ENCODE results near the gene FOXL2NB. TPM values are rescaled to one million over a fixed set of nuclear protein-coding genes. Genes with fewer than 3 reads are reported as not detected.

FOXL2NB gene
- total and polyA plus RNA-seq, 10 of the 15 experiments (the other 5 are each of a cell fraction or from before 2014, with no cell fraction given), result not detected

DNA sequence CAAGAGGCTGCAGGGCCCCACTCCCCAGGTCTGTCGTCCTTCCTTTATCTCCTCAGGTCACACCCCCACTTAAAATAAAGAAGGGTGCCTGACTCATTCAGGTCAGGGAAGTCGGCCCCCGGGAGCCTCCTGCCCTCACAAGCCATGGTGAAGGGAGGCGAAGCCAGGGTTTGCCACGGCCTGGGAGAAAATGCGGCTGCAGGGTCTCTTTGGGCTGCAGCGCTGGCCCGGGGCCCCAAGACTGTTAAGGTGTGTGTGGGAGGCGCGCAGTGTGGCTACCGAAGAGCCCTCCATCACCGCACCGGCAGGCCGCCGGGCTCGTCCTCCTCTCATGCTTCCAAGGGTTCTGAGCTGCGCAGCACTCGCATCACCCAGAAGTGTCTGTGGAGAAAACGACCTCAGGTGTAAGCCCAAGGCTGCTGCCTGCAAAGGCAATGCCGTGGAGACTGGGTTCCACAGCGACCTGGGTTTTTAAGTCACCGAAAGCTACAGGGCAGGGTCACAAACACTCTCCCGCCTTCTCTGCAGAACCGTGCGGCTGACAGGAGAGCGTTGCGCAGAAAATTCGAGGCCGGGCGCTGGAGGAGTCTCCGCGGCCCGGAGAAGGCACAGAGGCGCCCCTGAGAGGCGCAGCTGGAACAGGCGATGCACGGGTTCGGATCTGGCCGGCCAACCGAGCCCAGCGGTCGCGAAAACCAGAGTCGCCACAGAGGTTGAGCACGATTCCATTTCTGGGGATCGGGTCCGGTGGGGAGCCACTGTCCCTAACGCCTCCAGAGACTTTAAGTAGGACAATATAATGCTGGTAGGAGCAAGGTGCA is 8.8 kb upstream of the FOXL2NB start:
- Histone ChIP-seq H3K27ac (ENCODE audit: control insufficient read depth, insufficient read depth) (no peak overlapping the region), H3K4me3 (no peak overlapping the region), H3K9me3 (replicated peaks; ENCODE audit: control insufficient read depth, insufficient read depth, low read length) (no peaks in the 10 kb centered on the region; the same call in 2 of the 3 replicates), H3K36me3 (ENCODE audit: control insufficient read depth in 2 of 2, insufficient read depth in 2 of 2, low read length in 1 of 2) (no peaks in the 10 kb centered on the region), H3K4me1 (ENCODE audit: control insufficient read depth, insufficient read depth, low read length) (no peaks in the 10 kb centered on the region), H2AFZ (ENCODE audit: control insufficient read depth, low read depth, low read length) (no peak overlapping the region), H3K79me2 (ENCODE audit: control insufficient read depth, insufficient read depth, low read length) (no peaks in the 10 kb centered on the region), H3K27me3 (replicated peaks in 1 of 2; ENCODE audit: control insufficient read depth in 2 of 2, insufficient read depth in 2 of 2, low read length in 1 of 2) (peaks cover 29 to 53% of the 10 kb centered on the region in 2 experiments), H3K4me2 (ENCODE audit: control insufficient read depth, insufficient read depth) (no peak overlapping the region), H3K9ac (ENCODE audit: control insufficient read depth, insufficient read depth, low read length) (no peak overlapping the region), H4K20me1 (ENCODE audit: control insufficient read depth, insufficient read depth) (no peaks in the 10 kb centered on the region)
- ATAC-seq, result no peak
- ChIA-PET POLR2A (no interaction called here), CTCF (no interaction called here), RAD21 (ENCODE audit: unreplicated experiment) (no interaction called here), SMC1A (ENCODE audit: uncharacterized antibody, unreplicated experiment) (no interaction called here)
- no TSS peak for BruUV-seq (replicated peaks)
- in situ Hi-C loops (cut with MboI) (loop anchor here (5.0 to 25.0 kb wide), 3 partner anchors 377 to 1176 kb away; partner anchors contain the start of gene SOX14), intact Hi-C loops (cut with micrococcal nuclease; ENCODE audit: unreplicated experiment) (no loop called here)
- no peak for FAIRE-seq
- no peak for DNase-seq (ENCODE audit: low read depth, low spot score)
- WGBS (ENCODE audit: insufficient coverage, insufficient replicate concordance, low lambda C conversion rate, missing lambda C conversion rate), result 30% methylated on average over 47 of the region's 48 CpGs
- TF ChIP-seq SUZ12 (IDR thresholded peaks at IDR 0.05; ENCODE audit: unreplicated experiment) (peak; percentile 77), EGR1 (IDR thresholded peaks at IDR 0.05; ENCODE audit: borderline replicate concordance in 1 of 2, low read depth in 2 of 2, low read length in 2 of 2) (no peak), EZH2 (IDR thresholded peaks at IDR 0.05; ENCODE audit: borderline replicate concordance, control insufficient read depth, low read depth, low read length) (peak; percentile 26; the same call in 1 of the 2 replicates)

DNA sequence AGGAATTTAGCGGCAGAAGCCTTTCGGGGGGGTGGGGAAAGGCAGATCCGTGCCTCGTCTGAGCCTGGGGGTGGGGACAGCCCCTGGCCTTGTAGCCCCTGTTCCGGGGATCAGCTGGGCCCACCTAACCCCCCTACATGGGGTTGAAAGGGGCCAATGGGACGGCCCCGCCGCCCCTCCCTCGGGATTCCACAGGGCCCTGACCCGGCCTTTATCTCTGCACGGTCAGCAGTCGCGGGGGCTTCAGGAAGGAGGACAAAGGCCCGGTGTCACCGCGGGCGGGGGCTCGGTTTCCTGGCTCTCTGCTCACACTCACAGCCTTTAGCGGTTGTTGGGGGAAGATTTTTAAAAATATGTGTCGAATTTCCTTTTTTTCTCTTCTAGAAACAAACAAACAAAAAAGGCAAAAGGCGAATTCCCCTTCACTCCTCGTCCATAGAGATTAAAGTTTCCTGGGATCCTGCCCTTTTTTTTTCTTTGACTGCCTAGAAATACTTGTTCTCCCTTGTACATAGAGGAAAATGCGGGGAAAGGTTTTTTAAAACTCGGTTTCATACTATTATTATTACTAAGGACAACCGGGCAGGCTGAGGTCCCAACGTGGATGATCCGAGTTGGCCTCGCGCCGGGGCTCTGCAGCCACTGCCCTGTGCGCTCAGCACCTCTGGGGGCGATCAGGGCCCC is 8.0 kb upstream of the FOXL2NB start:
- Histone ChIP-seq H3K27me3 (replicated peaks in 1 of 2; ENCODE audit: control insufficient read depth in 2 of 2, insufficient read depth in 2 of 2, low read length in 1 of 2) (peaks cover 30 to 54% of the 10 kb centered on the region in 2 experiments), H3K9ac (ENCODE audit: control insufficient read depth, insufficient read depth, low read length) (no peak overlapping the region), H4K20me1 (ENCODE audit: control insufficient read depth, insufficient read depth) (no peaks in the 10 kb centered on the region), H3K4me3 (no peak overlapping the region), H3K9me3 (replicated peaks; ENCODE audit: control insufficient read depth, insufficient read depth, low read length) (no peaks in the 10 kb centered on the region; the same call in 2 of the 3 replicates), H3K27ac (ENCODE audit: control insufficient read depth, insufficient read depth) (no peak overlapping the region), H3K79me2 (ENCODE audit: control insufficient read depth, insufficient read depth, low read length) (no peaks in the 10 kb centered on the region), H2AFZ (ENCODE audit: control insufficient read depth, low read depth, low read length) (no peak overlapping the region), H3K36me3 (ENCODE audit: control insufficient read depth in 2 of 2, insufficient read depth in 2 of 2, low read length in 1 of 2) (no peaks in the 10 kb centered on the region), H3K4me1 (ENCODE audit: control insufficient read depth, insufficient read depth, low read length) (no peaks in the 10 kb centered on the region), H3K4me2 (ENCODE audit: control insufficient read depth, insufficient read depth) (no peak overlapping the region)
- DNase-seq (ENCODE audit: low read depth, low spot score) (no peak), FAIRE-seq (no peak), ATAC-seq (no peak)
- ChIA-PET SMC1A (ENCODE audit: uncharacterized antibody, unreplicated experiment) (no interaction called here), POLR2A (no interaction called here), RAD21 (ENCODE audit: unreplicated experiment) (no interaction called here), CTCF (interaction anchor here (0.8 kb wide), 1 partner anchor 23 kb away, joined by 3 read pairs; no protein-coding TSS in a partner anchor)
- in situ Hi-C loops (cut with MboI) (loop anchor here (5.0 to 25.0 kb wide), 3 partner anchors 376 to 1177 kb away; partner anchors contain the start of gene SOX14), intact Hi-C loops (cut with micrococcal nuclease; ENCODE audit: unreplicated experiment) (no loop called here)
- 16% methylated on average over 31 of the region's 32 CpGs for WGBS (ENCODE audit: insufficient coverage, insufficient replicate concordance, low lambda C conversion rate, missing lambda C conversion rate)
- no TSS peak for BruUV-seq (replicated peaks)
- TF ChIP-seq RB1 (IDR thresholded peaks at IDR 0.05; ENCODE audit: borderline replicate concordance), result no peak
- no peak for TF ChIP-seq POU2F2 (IDR thresholded peaks at IDR 0.05; ENCODE audit: borderline replicate concordance, low read depth, low read length)
- TF ChIP-seq SMAD1 (IDR thresholded peaks at IDR 0.05; ENCODE audit: low read depth, partially characterized antibody), result no peak
- TF ChIP-seq, protein P1, sequence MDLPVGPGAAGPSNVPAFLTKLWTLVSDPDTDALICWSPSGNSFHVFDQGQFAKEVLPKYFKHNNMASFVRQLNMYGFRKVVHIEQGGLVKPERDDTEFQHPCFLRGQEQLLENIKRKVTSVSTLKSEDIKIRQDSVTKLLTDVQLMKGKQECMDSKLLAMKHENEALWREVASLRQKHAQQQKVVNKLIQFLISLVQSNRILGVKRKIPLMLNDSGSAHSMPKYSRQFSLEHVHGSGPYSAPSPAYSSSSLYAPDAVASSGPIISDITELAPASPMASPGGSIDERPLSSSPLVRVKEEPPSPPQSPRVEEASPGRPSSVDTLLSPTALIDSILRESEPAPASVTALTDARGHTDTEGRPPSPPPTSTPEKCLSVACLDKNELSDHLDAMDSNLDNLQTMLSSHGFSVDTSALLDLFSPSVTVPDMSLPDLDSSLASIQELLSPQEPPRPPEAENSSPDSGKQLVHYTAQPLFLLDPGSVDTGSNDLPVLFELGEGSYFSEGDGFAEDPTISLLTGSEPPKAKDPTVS (IDR thresholded peaks at IDR 0.05; ENCODE audit: low read depth, low read length), result no peak
- TF ChIP-seq NFIC (IDR thresholded peaks at IDR 0.05; ENCODE audit: low read depth, low read length), result no peak
- TF ChIP-seq, protein P2, sequence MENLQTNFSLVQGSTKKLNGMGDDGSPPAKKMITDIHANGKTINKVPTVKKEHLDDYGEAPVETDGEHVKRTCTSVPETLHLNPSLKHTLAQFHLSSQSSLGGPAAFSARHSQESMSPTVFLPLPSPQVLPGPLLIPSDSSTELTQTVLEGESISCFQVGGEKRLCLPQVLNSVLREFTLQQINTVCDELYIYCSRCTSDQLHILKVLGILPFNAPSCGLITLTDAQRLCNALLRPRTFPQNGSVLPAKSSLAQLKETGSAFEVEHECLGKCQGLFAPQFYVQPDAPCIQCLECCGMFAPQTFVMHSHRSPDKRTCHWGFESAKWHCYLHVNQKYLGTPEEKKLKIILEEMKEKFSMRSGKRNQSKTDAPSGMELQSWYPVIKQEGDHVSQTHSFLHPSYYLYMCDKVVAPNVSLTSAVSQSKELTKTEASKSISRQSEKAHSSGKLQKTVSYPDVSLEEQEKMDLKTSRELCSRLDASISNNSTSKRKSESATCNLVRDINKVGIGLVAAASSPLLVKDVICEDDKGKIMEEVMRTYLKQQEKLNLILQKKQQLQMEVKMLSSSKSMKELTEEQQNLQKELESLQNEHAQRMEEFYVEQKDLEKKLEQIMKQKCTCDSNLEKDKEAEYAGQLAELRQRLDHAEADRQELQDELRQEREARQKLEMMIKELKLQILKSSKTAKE (IDR thresholded peaks at IDR 0.05; ENCODE audit: low read depth, poor library complexity, severe bottlenecking), result no peak
- TF ChIP-seq CEBPB (IDR thresholded peaks at IDR 0.05; ENCODE audit: borderline replicate concordance in 1 of 2, low read depth in 2 of 2, low read length in 2 of 2), result no peak
- TF ChIP-seq STAT1 (conservative IDR thresholded peaks at IDR 0.05), result no peak
